ENCODE measurements around the gene VAV1. TPM values are rescaled to one million over a fixed set of nuclear protein-coding genes. Genes with fewer than 3 reads are reported as not detected.

VAV1 gene
- total and polyA plus RNA-seq, 7 donors = 0.20 to 1.8 (median 1.1) TPM

DNA sequence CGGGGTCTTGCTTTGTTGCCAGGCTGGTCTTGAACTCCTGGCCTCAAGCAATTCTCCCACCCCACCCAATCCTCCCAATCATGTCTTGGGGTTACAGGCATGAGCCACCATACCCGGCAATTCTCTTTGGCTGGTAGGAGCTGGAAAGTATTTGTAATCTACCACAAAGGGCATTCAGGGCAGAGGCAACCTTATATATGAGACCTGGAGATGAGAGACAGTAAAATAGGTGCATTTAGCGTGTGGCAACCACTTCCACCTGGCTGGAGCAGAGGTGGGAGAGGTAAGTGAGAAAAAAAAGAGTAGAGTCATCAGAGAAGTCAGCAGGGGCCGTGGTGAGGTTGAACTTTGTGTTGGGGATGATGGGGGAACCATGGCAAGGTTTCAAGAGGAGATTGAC, 36.8 kb downstream of the VAV1 start:
- Histone ChIP-seq H3K27me3 (ENCODE audit: insufficient read depth in 3 of 3, low read length in 2 of 3) (no peaks in the 10 kb centered on the region), H3K4me1 (no peaks in the 10 kb centered on the region), H3K36me3 (ENCODE audit: insufficient read depth in 1 of 2, low read depth in 1 of 2) (no peaks in the 10 kb centered on the region), H3K9me3 (peaks cover 4% of the 10 kb centered on the region), H3K27ac (no peak overlapping the region), H3K4me3 (no peak overlapping the region)
- TF ChIP-seq, protein P1, sequence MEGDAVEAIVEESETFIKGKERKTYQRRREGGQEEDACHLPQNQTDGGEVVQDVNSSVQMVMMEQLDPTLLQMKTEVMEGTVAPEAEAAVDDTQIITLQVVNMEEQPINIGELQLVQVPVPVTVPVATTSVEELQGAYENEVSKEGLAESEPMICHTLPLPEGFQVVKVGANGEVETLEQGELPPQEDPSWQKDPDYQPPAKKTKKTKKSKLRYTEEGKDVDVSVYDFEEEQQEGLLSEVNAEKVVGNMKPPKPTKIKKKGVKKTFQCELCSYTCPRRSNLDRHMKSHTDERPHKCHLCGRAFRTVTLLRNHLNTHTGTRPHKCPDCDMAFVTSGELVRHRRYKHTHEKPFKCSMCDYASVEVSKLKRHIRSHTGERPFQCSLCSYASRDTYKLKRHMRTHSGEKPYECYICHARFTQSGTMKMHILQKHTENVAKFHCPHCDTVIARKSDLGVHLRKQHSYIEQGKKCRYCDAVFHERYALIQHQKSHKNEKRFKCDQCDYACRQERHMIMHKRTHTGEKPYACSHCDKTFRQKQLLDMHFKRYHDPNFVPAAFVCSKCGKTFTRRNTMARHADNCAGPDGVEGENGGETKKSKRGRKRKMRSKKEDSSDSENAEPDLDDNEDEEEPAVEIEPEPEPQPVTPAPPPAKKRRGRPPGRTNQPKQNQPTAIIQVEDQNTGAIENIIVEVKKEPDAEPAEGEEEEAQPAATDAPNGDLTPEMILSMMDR (IDR thresholded peaks at IDR 0.05) = no peak
- intact Hi-C loops (cut with DNase I) = no loop called here
- DNase-seq (no peak), ATAC-seq (no peak)
- WGBS, 3 donors = 66 to 70% (median 70%) methylated on average over 4 of the region's 4 CpGs

DNA sequence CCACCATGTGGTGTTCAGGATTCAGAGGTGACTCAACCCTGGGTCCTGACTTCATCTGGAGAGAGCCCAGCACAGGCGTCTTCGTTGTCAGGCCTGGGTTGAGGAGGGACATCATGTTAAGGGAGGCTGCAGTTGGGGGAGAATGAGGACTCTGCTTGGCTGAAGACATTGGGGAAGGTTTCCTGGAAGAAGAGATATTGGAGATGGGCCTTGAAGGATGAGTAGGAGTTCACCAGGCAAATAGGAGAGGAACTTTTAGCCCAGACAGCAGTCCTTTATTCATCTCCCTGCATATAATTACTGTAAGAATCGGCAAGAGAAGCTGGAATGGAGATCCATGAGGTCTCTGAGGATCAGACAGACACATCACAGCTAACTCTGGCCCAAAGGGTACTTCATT, 38.9 kb downstream of the VAV1 start:
- Histone ChIP-seq H3K4me3 (no peak overlapping the region), H3K27ac (no peak overlapping the region), H3K36me3 (ENCODE audit: insufficient read depth in 1 of 2, low read depth in 1 of 2) (no peaks in the 10 kb centered on the region), H3K9me3 (peaks cover 4% of the 10 kb centered on the region), H3K4me1 (no peaks in the 10 kb centered on the region), H3K27me3 (ENCODE audit: insufficient read depth in 3 of 3, low read length in 2 of 3) (no peaks in the 10 kb centered on the region)
- WGBS, 3 donors = 72 to 82% (median 78%) methylated on average over 3 of the region's 3 CpGs
- no peak for DNase-seq
- ATAC-seq = no peak
- TF ChIP-seq, protein P1 (IDR thresholded peaks at IDR 0.05) = no peak
- intact Hi-C loops (cut with DNase I) = no loop called here

DNA sequence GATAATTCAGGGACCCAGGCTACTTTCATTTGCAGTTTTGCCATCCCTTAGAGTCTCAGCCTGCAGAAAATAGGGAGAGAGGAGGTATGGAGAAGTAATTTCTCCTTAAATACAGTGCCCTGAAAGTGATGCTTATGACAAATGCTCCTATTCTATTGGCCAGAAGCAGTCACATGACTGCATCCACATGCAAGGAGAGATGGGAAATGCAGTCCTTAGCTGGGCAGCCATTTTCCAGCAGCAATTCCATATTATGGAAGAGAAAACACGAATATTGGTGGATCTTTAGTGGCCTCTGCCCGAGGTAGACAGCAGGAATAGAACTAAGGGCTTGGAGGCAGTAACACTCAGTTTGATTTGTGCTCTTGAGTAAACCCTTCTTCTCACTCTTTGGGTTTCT, 39.4 kb downstream of the VAV1 start:
- no peak overlapping the region for H3K27ac ChIP-seq
- intact Hi-C loops (cut with DNase I) = no loop called here
- no peaks in the 10 kb centered on the region for H3K4me1 ChIP-seq
- no peaks in the 10 kb centered on the region for H3K27me3 ChIP-seq (ENCODE audit: insufficient read depth in 3 of 3, low read length in 2 of 3)
- ATAC-seq (no peak), DNase-seq (no peak)
- 18 to 35% (median 34%) methylated on average over 2 of the region's 2 CpGs for WGBS, 3 donors
- no peaks in the 10 kb centered on the region for H3K36me3 ChIP-seq (ENCODE audit: insufficient read depth in 1 of 2, low read depth in 1 of 2)
- H3K9me3 ChIP-seq = peaks cover 4% of the 10 kb centered on the region
- no peak overlapping the region for H3K4me3 ChIP-seq
- TF ChIP-seq, protein P1 (IDR thresholded peaks at IDR 0.05) = no peak

DNA sequence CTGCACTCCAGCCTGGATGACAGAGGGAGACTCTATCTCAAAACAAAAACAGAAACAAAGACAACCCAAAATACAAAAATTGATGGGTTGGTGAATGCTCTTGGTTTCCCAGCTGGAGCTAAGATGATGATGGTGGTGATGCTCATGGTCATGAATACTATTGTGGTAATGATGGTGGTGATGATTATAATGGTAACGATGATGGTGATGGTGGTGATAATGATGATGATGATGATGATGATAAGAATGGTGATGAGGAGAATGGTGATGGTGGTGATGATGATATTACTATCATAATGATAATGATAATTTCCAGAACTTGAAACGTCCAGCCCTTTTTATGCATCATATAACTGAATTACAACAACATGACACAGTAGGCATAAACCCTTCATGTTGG, 40.1 kb downstream of the VAV1 start:
- 82 to 96% (median 88%) methylated on average over 2 of the region's 2 CpGs for WGBS, 3 donors
- Histone ChIP-seq H3K36me3 (ENCODE audit: insufficient read depth in 1 of 2, low read depth in 1 of 2) (no peaks in the 10 kb centered on the region), H3K4me1 (no peaks in the 10 kb centered on the region), H3K4me3 (no peak overlapping the region), H3K9me3 (peaks cover 4% of the 10 kb centered on the region), H3K27ac (no peak overlapping the region), H3K27me3 (ENCODE audit: insufficient read depth in 3 of 3, low read length in 2 of 3) (no peaks in the 10 kb centered on the region)
- intact Hi-C loops (cut with DNase I) = no loop called here
- TF ChIP-seq, protein P1 (IDR thresholded peaks at IDR 0.05) = no peak
- DNase-seq (no peak), ATAC-seq (no peak)

DNA sequence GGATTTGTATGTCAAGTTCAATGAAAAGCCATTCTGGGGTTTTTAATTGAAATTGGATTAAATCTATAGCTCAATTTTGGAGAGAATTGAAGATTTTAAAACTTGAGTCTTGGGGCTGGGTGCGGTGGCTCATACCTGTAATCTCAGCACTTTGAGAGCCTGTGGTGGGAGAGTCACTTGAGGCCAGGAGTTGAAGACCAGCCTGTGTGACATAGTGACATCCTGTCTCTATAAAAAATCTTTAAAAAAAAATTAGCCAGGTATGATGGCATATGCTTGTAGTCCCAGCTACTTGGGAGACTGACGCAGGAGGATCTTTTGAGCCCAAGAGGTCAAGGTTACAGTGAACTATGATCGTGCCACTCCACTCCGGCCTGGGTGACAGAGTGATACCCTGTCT, 41.2 kb downstream of the VAV1 start:
- H3K4me3 ChIP-seq = no peak overlapping the region
- intact Hi-C loops (cut with DNase I) = no loop called here
- no peaks in the 10 kb centered on the region for H3K36me3 ChIP-seq (ENCODE audit: insufficient read depth in 1 of 2, low read depth in 1 of 2)
- H3K27me3 ChIP-seq (ENCODE audit: insufficient read depth in 3 of 3, low read length in 2 of 3) = no peaks in the 10 kb centered on the region
- ATAC-seq (no peak), DNase-seq (no peak)
- no peaks in the 10 kb centered on the region for H3K9me3 ChIP-seq
- 76 to 86% (median 81%) methylated on average over 4 of the region's 4 CpGs for WGBS, 3 donors
- TF ChIP-seq, protein P1 (IDR thresholded peaks at IDR 0.05) = no peak
- H3K4me1 ChIP-seq = no peaks in the 10 kb centered on the region
- H3K27ac ChIP-seq = no peak overlapping the region

Measured in psoas muscle (tissue), 8 donors.